ENCODE results near the gene ZBTB46.

DNA sequence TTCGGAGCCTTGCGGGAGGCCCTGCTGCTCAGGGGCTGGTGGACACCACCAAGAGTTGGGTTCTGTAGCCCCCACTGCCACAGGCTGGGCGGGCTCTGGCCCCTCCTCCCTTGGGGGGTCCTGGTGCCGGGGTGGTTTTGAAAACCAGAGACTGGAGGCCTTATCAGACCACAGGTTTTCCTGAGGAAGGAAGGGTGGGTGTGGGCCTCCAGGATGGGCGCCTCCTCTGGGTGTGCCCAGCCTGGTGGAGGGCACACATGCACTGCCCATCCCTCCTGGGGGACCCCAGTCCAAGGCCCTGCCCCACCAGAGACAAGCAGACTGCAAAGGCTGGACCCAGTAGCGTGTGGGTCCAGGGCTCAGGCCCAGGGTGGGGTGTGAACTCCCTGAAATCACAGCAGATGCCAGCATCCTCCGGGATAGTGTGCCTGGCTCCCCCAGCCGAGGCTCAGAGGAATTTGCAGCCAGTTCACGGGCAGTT, 13.5 kb upstream of the ZBTB46 start:
- TF ChIP-seq, protein P1, sequence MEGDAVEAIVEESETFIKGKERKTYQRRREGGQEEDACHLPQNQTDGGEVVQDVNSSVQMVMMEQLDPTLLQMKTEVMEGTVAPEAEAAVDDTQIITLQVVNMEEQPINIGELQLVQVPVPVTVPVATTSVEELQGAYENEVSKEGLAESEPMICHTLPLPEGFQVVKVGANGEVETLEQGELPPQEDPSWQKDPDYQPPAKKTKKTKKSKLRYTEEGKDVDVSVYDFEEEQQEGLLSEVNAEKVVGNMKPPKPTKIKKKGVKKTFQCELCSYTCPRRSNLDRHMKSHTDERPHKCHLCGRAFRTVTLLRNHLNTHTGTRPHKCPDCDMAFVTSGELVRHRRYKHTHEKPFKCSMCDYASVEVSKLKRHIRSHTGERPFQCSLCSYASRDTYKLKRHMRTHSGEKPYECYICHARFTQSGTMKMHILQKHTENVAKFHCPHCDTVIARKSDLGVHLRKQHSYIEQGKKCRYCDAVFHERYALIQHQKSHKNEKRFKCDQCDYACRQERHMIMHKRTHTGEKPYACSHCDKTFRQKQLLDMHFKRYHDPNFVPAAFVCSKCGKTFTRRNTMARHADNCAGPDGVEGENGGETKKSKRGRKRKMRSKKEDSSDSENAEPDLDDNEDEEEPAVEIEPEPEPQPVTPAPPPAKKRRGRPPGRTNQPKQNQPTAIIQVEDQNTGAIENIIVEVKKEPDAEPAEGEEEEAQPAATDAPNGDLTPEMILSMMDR (conservative IDR thresholded peaks at IDR 0.05; ENCODE audit: low read length): no peak
- TF ChIP-seq EZH2phosphoT487 (IDR thresholded peaks at IDR 0.05; ENCODE audit: borderline replicate concordance): no peak
